ENCODE results near the gene GPR162. TPM values are rescaled to one million over a fixed set of nuclear protein-coding genes. Genes with fewer than 3 reads are reported as not detected.

GPR162 gene
- total RNA-seq, 1 experiment from 2014 or later: not detected

GRCh38 chr12:6867413-6868210 lies 46.0 kb downstream of the GPR162 start, which contains the start of gene TPI1:
TSS of gene TPI1 (plus strand) at chr12:6867531. CDS start at chr12:6867567, 36 bp downstream.
- Histone ChIP-seq H3K27ac (ENCODE audit: low read length) (peak within 1 kb of the TSS; percentile 56), H3K4me3 (ENCODE audit: low read length) (peak within 1 kb of the TSS; percentile 97), H3K9me3 (ENCODE audit: low read length) (no peaks in the 10 kb centered on the region), H3K9ac (ENCODE audit: low read length) (peak within 1 kb of the TSS; percentile 97), H2AFZ (ENCODE audit: low read length) (peak within 1 kb of the TSS; percentile 86), H3K27me3 (ENCODE audit: low read length) (no peaks in the 10 kb centered on the region), H3K4me2 (ENCODE audit: low read length) (peak within 1 kb of the TSS; percentile 98), H3K36me3 (ENCODE audit: low read depth, low read length) (peaks cover 27% of the 10 kb centered on the region), H4K20me1 (ENCODE audit: low read length) (peaks cover 23% of the 10 kb centered on the region), H3K9me2 (replicated peaks; ENCODE audit: low read length) (no peaks in the 10 kb centered on the region), H3K4me1 (ENCODE audit: insufficient read depth, low read length) (peaks cover 38% of the 10 kb centered on the region), H3F3A (ENCODE audit: low read length, unreplicated experiment) (peaks cover 3% of the 10 kb centered on the region), H3K79me2 (ENCODE audit: low read length) (peaks cover 28% of the 10 kb centered on the region)
- POLR2A ChIA-PET (ENCODE audit: unreplicated experiment): interaction anchor here (0.7 kb wide), 1 partner anchor 147 kb away, joined by 6 read pairs; no protein-coding TSS in a partner anchor
- no TSS peak for BruUV-seq (replicated peaks)
- CTCF ChIA-PET: no interaction called here
- peak; percentile 57 for ATAC-seq
- TF ChIP-seq EZH2phosphoT487 (IDR thresholded peaks at IDR 0.05; ENCODE audit: borderline replicate concordance, low read length): no peak
- TF ChIP-seq EZH2 (IDR thresholded peaks at IDR 0.05; ENCODE audit: low read length, unreplicated experiment): no peak
- no peak for TF ChIP-seq CTCF (conservative IDR thresholded peaks at IDR 0.05; ENCODE audit: low read depth, low read length)
- intact Hi-C loops (cut with micrococcal nuclease): loop anchor here (5.0 kb wide), 1 partner anchor 60 kb away; the partner anchor contains the start of gene ATN1
- DNase-seq: peak; percentile 67

- BruUV-seq (replicated peaks): TSS peak; percentile 33
- Histone ChIP-seq H3K9me3 (ENCODE audit: low read length) (no peaks in the 10 kb centered on the region), H3K79me2 (ENCODE audit: low read length) (peaks cover 28% of the 10 kb centered on the region), H4K20me1 (ENCODE audit: low read length) (peaks cover 23% of the 10 kb centered on the region), H3K27me3 (ENCODE audit: low read length) (no peaks in the 10 kb centered on the region), H3K36me3 (ENCODE audit: low read depth, low read length) (peaks cover 25% of the 10 kb centered on the region), H2AFZ (ENCODE audit: low read length) (no peak overlapping the region), H3K4me3 (ENCODE audit: low read length) (peak overlapping the region; percentile 97), H3K9ac (ENCODE audit: low read length) (peak overlapping the region; percentile 97), H3K27ac (ENCODE audit: low read length) (no peak overlapping the region), H3K4me1 (ENCODE audit: insufficient read depth, low read length) (peaks cover 38% of the 10 kb centered on the region), H3K4me2 (ENCODE audit: low read length) (peak overlapping the region; percentile 98), H3K9me2 (replicated peaks; ENCODE audit: low read length) (no peaks in the 10 kb centered on the region), H3F3A (ENCODE audit: low read length, unreplicated experiment) (peaks cover 3% of the 10 kb centered on the region)
- no peak for ATAC-seq
- TF ChIP-seq CTCF (conservative IDR thresholded peaks at IDR 0.05; ENCODE audit: low read depth, low read length): peak; percentile 20; the same call in 1 of the 2 replicates
- no peak for TF ChIP-seq EZH2 (IDR thresholded peaks at IDR 0.05; ENCODE audit: low read length, unreplicated experiment)
- TF ChIP-seq EZH2phosphoT487 (IDR thresholded peaks at IDR 0.05; ENCODE audit: borderline replicate concordance, low read length): no peak
- intact Hi-C loops (cut with micrococcal nuclease): loop anchor here (5.0 kb wide), 1 partner anchor 59 kb away; the partner anchor contains the start of gene ATN1
- ChIA-PET CTCF (interaction anchor here (1.3 kb wide), 1 partner anchor 16 kb away, joined by 4 read pairs; the partner anchor contains the start of gene USP5), POLR2A (ENCODE audit: unreplicated experiment) (no interaction called here)
- no peak for DNase-seq
These were observed 46.8 kb downstream of the GPR162 start for GRCh38 chr12:6868211-6869048.

Measured in PC-3 (cell line).